Pons (tissue), 1 donor: Measurements from ENCODE around the gene MGST2.

Experiments
- DNase-seq: peaks from one replicate; pipeline ENCODE4 v3.0.0-alpha.2; 2016; ENCODE audit warnings: low spot score

MGST2 gene

DNA sequence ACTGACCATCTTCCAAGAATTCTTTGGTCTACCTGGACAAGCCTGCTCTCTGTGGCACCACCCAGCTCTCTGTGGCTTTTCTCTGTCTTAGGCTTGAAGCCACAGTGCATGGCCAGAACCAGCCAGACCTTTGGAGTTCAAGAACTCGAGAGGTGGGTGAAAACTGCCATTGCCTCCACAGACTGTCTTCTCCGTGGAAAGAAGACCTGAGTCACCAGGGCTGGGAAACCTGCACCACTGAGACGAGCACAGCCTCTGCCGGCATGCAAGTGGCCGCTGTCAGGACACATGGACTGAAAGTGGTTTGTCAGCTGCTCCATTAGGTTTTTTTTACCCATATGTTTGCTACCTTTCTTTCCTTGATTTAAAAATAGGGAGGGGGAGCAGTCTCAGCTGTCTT lies 74.5 kb downstream of the MGST2 start:
- DNase-seq, result no peak

DNA sequence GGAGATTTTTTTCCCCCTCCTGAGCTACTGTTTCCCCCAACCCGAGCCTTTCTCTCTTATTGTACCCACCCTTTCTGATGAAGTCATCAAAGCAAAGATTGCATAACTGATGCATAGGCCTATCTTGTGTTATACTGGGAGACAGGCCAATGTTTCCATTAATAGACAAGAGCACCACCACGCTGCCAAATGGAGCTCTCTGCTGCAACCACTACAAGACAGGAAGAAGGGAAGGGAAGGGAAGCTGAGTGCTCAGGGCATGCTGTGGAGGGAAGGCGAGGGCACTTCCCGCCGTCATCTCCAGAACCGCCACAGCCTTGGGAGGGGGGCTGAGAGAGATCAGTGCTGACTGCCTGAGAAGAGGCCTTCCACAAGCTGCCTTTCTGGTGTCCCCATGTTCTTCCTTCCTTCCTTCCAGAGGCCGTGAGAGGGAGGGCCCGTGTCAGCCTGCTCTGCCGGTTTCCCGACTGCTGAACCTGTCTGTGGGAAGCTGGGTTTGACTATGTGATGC lies 75.0 kb downstream of the MGST2 start:
- DNase-seq, result peak; percentile 97

DNA sequence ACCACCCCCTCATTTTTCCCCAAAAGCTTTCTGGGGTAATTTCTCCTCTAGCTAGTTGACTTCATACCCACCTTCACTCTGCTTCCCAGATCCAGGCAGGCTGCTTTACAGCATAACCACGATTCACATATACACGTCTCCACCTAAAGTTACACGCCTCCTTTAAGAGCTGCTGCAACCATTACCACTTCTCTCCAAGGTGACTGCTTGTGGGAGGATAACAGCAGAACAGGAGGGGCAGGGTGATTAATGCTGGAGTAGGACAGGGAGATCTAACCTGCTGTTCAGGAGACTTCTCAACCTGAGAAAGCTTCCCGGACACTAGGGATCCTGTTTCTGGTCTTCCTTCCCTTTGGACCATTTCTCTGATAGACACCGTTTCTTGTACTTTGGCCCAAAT lies 77.4 kb downstream of the MGST2 start:
- no peak for DNase-seq

DNA sequence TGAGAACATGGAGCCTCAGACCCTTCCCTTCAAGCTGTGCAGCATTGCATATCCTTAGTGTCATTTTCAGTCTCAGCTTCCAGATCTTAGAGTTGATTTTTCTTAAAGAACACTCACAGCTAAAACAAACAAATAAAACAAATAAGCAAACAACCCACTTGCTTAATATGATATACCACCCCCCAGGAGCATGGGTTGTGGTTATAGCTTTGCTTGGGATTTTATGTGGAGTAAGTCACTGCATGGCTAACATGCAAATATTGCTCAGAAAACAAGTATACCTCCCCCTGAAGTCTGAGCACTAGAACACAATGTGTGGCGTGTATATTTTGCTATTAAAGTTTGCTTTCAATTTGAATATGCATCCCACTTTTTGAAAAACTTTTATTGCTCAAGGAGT lies 78.6 kb downstream of the MGST2 start:
- DNase-seq, result no peak

DNA sequence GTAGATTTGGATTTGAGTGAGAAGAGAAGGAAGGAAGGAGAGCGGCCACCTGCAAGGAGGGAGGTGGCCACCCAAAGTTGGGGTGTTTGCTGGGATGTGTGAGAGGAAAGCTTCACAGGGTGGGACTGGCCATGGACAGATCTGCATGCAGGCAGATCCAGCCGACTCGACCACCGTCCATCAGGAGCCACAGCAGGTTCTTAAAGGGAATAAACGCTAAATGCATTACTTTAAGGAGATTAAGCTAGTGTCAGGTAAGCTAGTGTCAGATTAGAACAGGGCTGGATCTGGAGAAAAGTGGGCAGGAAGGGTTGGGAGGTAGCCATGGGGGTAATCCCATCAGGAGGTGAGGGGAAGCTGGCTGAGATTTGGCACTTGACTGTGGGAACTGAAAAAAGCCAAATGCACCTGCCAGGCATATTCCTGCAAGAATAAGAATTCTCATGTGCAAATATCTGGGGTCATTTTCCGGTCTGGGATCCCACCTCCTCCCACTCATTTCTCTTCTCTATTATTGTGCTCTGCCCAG lies 79.6 kb downstream of the MGST2 start:
- no peak for DNase-seq

DNA sequence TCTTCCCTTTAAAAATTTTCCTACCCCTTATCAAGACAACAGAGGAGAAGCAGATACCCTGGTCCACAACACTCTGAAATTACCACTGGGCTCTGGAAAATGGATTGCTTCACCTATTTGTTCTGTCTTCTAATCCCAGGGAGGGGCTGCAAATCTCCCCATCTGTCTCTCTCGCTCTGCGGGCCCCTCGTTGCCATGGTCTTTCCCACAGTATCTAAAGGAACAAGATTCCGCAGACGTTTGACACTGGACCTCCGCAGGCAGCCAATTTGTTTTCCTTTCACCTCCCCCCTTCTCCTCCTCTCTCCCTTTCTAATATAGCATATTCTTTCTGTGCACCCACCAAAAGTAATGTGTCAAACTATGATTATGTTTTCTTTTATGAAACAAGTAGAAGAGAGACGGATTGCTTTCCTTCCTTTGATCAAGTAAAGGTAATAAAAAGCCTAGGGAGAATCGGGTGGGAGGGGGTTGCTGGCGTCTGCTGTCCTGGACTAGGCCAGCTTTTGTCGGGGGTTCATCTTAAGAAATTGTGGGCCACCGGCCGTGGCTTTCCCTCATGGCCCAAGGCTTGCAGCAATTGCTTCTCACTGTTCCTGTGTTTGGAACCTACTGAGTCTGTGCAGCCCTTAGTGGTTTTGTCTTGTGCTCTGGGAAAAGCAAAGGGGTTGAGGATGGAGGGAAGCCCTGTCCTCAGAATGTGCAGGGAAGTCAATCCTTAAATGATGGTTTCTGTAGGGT lies 81.0 kb downstream of the MGST2 start:
- no peak for DNase-seq

DNA sequence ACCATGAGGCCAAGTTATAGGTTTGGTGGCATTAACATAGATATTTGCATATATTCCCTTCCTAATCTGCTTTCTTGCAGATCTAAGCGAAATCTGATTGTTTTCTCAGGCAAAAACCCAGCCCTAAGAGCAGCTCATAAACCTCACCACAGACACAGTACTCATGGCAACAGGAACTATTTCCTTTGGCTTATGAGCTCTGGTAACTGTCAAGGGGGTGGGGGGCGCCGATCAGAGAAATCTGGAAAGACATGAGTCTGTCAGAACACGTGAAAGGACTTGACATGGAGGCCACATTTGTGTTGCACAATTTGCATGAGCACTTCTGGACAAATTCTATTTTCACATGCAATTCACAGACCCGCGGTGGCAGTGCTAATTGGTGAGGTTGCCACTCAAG lies 83.7 kb downstream of the MGST2 start:
- DNase-seq, result no peak

DNA sequence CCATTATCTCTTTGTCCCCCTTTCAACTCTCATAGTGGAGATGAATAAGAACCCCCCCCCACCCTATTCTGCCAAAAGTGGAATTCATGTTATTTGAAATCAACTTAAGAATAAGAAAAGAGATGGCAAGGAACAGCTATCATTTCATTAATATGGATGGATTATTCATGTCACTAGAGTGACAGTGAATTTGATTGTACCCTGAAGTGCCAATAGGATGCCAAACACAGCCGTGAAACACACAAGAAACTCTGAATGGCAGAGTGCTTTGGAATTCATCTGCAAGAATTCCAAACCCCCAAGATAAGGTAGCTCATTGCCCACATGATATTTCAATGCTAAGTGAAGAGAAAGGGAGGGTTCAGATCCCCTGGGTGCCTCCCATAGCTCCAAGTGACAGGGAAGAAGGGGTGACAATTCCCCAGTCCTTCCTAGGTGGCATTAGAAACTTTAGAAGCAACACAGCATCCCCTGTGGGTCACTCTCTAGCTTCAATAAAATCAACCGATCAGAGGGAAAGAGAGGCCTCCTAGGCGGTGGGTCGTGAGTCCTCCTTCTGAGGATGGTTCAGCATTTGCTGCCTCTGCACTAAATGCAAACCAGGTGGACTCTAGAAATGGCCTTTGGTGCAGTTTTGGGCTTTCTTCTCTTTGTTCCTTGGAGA lies 84.3 kb downstream of the MGST2 start:
- no peak for DNase-seq

DNA sequence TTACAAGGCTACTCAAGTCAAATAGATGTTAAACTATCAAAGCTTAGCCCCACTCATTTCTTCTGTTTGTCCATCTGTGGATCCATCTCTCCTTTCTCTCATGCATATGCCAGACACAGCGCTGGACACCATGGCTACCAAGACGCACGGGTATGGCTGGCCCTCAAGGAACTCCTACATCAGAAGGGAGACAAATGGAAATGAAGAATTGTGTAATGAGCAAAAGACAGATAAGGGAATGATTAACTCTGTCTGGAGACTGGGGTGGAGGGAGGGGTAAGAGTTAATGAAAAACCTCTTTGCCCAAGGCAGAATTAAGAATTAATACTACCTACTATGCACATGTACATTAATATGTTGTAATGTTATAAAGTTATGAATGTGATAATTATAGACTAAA lies 88.1 kb downstream of the MGST2 start:
- DNase-seq, result no peak
